ENCODE results near the gene EHD3.

The EHD3 gene

GRCh38 chr2:31265234-31265633 lies 31.3 kb downstream of the EHD3 start:
- ChIA-PET CTCF (no interaction called here), POLR2A (ENCODE audit: low non-redundant PET) (no interaction called here)
- TF ChIP-seq CTCF (conservative IDR thresholded peaks at IDR 0.05; ENCODE audit: low read depth) = no peak
- no peak overlapping the region for H3K27ac ChIP-seq
- no peak for DNase-seq (ENCODE audit: low spot score)

DNA sequence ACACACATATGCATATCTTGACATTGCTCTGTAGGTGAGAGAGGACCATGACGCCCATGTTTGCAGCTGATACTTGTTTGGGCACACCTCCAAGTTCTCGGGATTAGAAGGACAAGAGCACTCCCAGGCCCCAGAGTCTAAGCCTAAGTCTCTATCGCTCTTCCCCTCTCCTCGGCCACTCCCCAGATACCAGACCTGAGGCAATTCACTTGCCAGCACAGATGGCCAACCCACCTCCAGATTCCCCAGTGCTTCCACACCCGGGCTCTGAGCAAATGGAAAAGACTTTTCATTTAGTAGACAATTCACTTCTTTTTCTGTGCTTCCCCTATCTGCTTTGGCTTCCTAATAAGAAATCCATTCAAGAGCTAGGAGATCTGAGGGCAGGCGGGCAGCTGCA lies 32.9 kb downstream of the EHD3 start:
- no peak for TF ChIP-seq CTCF (conservative IDR thresholded peaks at IDR 0.05; ENCODE audit: low read depth)
- DNase-seq (ENCODE audit: low spot score) = no peak
- ChIA-PET POLR2A (ENCODE audit: low non-redundant PET) (no interaction called here), CTCF (no interaction called here)
- no peak overlapping the region for H3K27ac ChIP-seq

- CTCF ChIA-PET = no interaction called here
- TF ChIP-seq CTCF (conservative IDR thresholded peaks at IDR 0.05; ENCODE audit: low read depth) = no peak
- H3K27ac ChIP-seq = no peak overlapping the region
- no peak for DNase-seq (ENCODE audit: low spot score)
- POLR2A ChIA-PET (ENCODE audit: low non-redundant PET) = no interaction called here
Observed at GRCh38 chr2:31267437-31268120, 33.6 kb downstream of the EHD3 start.

DNA sequence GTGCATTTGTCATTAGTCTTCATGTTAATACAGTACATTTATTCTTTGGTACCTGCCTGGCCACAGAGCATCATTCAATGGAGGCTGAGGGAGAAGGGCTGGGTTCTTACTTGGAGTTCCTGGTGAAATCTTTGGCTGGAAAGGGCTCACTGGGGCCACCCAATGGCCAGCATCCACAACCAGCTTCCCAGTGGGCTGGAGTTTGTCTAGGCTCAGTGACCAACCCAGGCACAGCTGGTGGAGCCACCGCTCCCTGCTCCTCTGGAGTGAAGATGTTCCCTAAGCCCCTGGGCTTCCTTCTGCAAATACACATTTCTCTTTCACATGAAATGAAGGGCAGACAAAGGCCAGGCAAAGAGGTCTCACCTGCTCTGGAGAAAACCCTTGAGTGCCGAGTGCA lies 34.4 kb downstream of the EHD3 start:
- CTCF ChIA-PET = interaction anchor here (1.0 kb wide), 1 partner anchor 54 kb away, joined by 3 read pairs; no protein-coding TSS in a partner anchor
- DNase-seq (ENCODE audit: low spot score) = no peak

DNA sequence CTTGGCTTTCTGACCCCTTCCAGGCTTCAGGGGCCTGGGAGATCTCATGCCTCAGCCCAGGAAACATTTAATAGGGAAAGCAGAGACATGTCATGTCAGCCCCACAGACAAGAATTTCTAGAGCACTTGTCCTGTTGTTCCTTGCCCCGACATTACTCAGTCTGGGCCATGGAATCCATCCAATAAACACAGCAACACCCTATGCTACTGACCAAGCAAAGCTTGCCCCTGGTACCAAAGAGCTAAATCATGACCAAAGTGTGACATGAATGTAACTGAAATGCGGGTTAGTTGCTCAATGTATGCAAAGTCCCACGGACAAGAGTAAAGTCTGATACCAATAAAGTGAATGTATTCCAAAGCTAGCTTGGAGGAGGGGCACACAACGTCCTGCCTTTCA lies 35.1 kb downstream of the EHD3 start:
- ChIA-PET POLR2A (ENCODE audit: low non-redundant PET) (no interaction called here), CTCF (interaction anchor here (0.6 to 1.0 kb wide), 2 partner anchors 53 to 1057 kb away, joined by 3 read pairs; no protein-coding TSS in a partner anchor)
- TF ChIP-seq CTCF (conservative IDR thresholded peaks at IDR 0.05; ENCODE audit: low read depth) = no peak
- DNase-seq (ENCODE audit: low spot score) = no peak
- no peak overlapping the region for H3K27ac ChIP-seq

More for the DNA sequence above, 34.4 kb downstream of the EHD3 start:
- no peak for TF ChIP-seq CTCF (conservative IDR thresholded peaks at IDR 0.05; ENCODE audit: low read depth)
- POLR2A ChIA-PET (ENCODE audit: low non-redundant PET) = no interaction called here
- H3K27ac ChIP-seq = no peak overlapping the region

- ChIA-PET CTCF (interaction anchor here (1.6 kb wide), 1 partner anchor 47 kb away, joined by 3 read pairs; no protein-coding TSS in a partner anchor), POLR2A (ENCODE audit: low non-redundant PET) (no interaction called here)
- DNase-seq (ENCODE audit: low spot score) = peak; percentile 38
- H3K27ac ChIP-seq = no peak overlapping the region
- TF ChIP-seq CTCF (conservative IDR thresholded peaks at IDR 0.05; ENCODE audit: low read depth) = no peak
Observed at GRCh38 chr2:31270131-31270530, 36.2 kb downstream of the EHD3 start.
